HL-60 (cell line): ENCODE results near the gene CLIC6.

Experiments
- GABPA ChIP-seq: IDR thresholded peaks from 2 replicates; pipeline ENCODE4 v1.6.1; 2012; ENCODE audit warnings: low read depth
- POLR2AphosphoS5 ChIP-seq: IDR thresholded peaks from 2 replicates; pipeline ENCODE4 v1.6.1; 2012; ENCODE audit warnings: low read depth
- TF ChIP-seq, protein P1 (sequence below): IDR thresholded peaks from 2 replicates; pipeline ENCODE4 v1.6.1; 2012; ENCODE audit warnings: low read depth; ENCODE audit not compliant: insufficient replicate concordance
- TF ChIP-seq, protein P2 (sequence below): IDR thresholded peaks from one replicate; pipeline ENCODE4 v1.5.1; 2011; ENCODE audit warnings: low read length, control low read depth, inconsistent platforms; ENCODE audit not compliant: insufficient read depth

DNA sequence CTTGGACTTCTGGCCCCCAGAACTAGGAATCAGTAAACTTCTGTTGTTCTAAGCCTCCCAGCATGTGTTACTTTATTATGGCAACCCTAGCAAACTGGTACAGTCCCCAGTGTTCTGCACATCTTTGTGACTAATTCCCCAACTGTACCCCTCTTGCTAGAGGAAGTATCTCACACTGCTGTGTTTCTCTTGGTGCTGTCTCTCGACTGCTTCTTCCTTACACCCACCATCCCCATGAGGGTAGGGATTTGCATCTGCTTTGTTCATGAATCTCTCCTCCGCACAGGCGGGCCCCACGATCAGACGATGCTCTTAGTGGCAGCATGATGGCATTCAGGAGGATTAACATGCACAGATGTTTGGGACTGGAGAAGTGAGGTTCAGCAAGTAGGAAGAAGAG lies 46.7 kb downstream of the CLIC6 start:
- TF ChIP-seq, protein P1, sequence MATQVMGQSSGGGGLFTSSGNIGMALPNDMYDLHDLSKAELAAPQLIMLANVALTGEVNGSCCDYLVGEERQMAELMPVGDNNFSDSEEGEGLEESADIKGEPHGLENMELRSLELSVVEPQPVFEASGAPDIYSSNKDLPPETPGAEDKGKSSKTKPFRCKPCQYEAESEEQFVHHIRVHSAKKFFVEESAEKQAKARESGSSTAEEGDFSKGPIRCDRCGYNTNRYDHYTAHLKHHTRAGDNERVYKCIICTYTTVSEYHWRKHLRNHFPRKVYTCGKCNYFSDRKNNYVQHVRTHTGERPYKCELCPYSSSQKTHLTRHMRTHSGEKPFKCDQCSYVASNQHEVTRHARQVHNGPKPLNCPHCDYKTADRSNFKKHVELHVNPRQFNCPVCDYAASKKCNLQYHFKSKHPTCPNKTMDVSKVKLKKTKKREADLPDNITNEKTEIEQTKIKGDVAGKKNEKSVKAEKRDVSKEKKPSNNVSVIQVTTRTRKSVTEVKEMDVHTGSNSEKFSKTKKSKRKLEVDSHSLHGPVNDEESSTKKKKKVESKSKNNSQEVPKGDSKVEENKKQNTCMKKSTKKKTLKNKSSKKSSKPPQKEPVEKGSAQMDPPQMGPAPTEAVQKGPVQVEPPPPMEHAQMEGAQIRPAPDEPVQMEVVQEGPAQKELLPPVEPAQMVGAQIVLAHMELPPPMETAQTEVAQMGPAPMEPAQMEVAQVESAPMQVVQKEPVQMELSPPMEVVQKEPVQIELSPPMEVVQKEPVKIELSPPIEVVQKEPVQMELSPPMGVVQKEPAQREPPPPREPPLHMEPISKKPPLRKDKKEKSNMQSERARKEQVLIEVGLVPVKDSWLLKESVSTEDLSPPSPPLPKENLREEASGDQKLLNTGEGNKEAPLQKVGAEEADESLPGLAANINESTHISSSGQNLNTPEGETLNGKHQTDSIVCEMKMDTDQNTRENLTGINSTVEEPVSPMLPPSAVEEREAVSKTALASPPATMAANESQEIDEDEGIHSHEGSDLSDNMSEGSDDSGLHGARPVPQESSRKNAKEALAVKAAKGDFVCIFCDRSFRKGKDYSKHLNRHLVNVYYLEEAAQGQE: no peak
- TF ChIP-seq, protein P2, sequence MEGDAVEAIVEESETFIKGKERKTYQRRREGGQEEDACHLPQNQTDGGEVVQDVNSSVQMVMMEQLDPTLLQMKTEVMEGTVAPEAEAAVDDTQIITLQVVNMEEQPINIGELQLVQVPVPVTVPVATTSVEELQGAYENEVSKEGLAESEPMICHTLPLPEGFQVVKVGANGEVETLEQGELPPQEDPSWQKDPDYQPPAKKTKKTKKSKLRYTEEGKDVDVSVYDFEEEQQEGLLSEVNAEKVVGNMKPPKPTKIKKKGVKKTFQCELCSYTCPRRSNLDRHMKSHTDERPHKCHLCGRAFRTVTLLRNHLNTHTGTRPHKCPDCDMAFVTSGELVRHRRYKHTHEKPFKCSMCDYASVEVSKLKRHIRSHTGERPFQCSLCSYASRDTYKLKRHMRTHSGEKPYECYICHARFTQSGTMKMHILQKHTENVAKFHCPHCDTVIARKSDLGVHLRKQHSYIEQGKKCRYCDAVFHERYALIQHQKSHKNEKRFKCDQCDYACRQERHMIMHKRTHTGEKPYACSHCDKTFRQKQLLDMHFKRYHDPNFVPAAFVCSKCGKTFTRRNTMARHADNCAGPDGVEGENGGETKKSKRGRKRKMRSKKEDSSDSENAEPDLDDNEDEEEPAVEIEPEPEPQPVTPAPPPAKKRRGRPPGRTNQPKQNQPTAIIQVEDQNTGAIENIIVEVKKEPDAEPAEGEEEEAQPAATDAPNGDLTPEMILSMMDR: no peak
- TF ChIP-seq POLR2AphosphoS5 (no peak), GABPA (no peak)
